RWPE2 (cell line): ENCODE data around the gene HHAT.
A peak's percentile ranks its signal among the peaks of the same experiment; 100 is the strongest.

Source experiments
- ATAC-seq: fragments of 200-7000 bp; cut with Tn5 transposase; 3 replicates; pipeline ENCODE4 v1.9.1; 2021; ENCODE audit warnings: low read depth
- DNase-seq: peaks from one replicate; pipeline ENCODE4 v3.0.0-alpha.2; 2020; ENCODE audit warnings: low spot score
- H3K27ac ChIP-seq: fragments of 450-650 bp; 2 replicates; pipeline ENCODE4 v1.5.1; 2017; ENCODE audit warnings: mild to moderate bottlenecking; ENCODE audit not compliant: poor library complexity, severe bottlenecking
- H3K27me3 ChIP-seq: fragments of 250-450 bp; sonication (Bioruptor Pico); 2 replicates; pipeline ENCODE4 v1.5.1; 2021; ENCODE audit warnings: mild to moderate bottlenecking, moderate library complexity; ENCODE audit not compliant: insufficient read depth, poor library complexity, severe bottlenecking
- H3K36me3 ChIP-seq: fragments of 250-450 bp; sonication (Bioruptor Pico); 2 replicates; pipeline ENCODE4 v1.5.1; 2020; ENCODE audit warnings: low read depth, mild to moderate bottlenecking, moderate library complexity
- H3K4me1 ChIP-seq: fragments of 250-450 bp; sonication (Bioruptor Pico); 2 replicates; pipeline ENCODE4 v1.5.1; 2021; ENCODE audit warnings: mild to moderate bottlenecking, moderate library complexity; ENCODE audit not compliant: insufficient read depth, poor library complexity, severe bottlenecking
- H3K4me3 ChIP-seq: fragments of 250-450 bp; sonication (Bioruptor Pico); 2 replicates; pipeline ENCODE4 v1.5.1; 2021; ENCODE audit warnings: mild to moderate bottlenecking, moderate library complexity; ENCODE audit not compliant: severe bottlenecking
- H3K9me3 ChIP-seq: fragments of 250-450 bp; sonication (Bioruptor Pico); 2 replicates; pipeline ENCODE4 v1.5.1; 2021; ENCODE audit warnings: mild to moderate bottlenecking, moderate library complexity; ENCODE audit not compliant: severe bottlenecking
- TF ChIP-seq, protein P1 (sequence below): fragments of 450-650 bp; IDR thresholded peaks from one replicate; pipeline ENCODE4 v1.5.1; 2017; ENCODE audit warnings: mild to moderate bottlenecking, moderate library complexity; ENCODE audit not compliant: poor library complexity, severe bottlenecking

Gene HHAT

DNA sequence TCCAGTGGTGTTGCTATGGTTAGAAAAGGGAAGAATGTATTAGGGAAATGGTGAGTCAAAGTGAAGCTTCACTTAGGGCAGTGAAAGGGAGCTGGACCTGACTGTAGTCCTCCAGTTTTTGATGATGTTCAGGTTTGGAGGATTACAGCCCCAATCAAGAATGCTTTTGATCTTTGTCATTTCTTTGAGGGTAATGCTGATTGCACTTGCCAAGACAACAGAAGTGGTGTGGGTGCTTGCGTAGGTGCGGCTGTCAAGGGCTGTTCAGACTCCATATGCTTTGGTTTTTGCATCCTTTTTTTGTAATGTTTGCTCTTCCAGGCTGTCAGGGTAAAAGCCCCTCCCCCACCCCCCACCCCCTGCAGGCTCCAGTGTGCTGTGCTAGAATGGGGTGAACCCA lies 38.9 kb downstream of the HHAT start:
- no peaks in the 10 kb centered on the region for H3K36me3 ChIP-seq
- DNase-seq: no peak
- no peaks in the 10 kb centered on the region for H3K27me3 ChIP-seq
- H3K9me3 ChIP-seq: no peaks in the 10 kb centered on the region
- no peaks in the 10 kb centered on the region for H3K4me1 ChIP-seq
- TF ChIP-seq, protein P1, sequence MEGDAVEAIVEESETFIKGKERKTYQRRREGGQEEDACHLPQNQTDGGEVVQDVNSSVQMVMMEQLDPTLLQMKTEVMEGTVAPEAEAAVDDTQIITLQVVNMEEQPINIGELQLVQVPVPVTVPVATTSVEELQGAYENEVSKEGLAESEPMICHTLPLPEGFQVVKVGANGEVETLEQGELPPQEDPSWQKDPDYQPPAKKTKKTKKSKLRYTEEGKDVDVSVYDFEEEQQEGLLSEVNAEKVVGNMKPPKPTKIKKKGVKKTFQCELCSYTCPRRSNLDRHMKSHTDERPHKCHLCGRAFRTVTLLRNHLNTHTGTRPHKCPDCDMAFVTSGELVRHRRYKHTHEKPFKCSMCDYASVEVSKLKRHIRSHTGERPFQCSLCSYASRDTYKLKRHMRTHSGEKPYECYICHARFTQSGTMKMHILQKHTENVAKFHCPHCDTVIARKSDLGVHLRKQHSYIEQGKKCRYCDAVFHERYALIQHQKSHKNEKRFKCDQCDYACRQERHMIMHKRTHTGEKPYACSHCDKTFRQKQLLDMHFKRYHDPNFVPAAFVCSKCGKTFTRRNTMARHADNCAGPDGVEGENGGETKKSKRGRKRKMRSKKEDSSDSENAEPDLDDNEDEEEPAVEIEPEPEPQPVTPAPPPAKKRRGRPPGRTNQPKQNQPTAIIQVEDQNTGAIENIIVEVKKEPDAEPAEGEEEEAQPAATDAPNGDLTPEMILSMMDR: no peak
- H3K27ac ChIP-seq: no peak overlapping the region
- no peak overlapping the region for H3K4me3 ChIP-seq
- ATAC-seq: no peak

- Histone ChIP-seq H3K9me3 (no peaks in the 10 kb centered on the region), H3K27me3 (no peaks in the 10 kb centered on the region), H3K36me3 (no peaks in the 10 kb centered on the region), H3K4me1 (peaks cover 9% of the 10 kb centered on the region), H3K4me3 (no peak overlapping the region), H3K27ac (no peak overlapping the region)
- no peak for ATAC-seq
- no peak for DNase-seq
- TF ChIP-seq, protein P1: no peak
Measured at GRCh38 chr1:210369425-210369824, 40.7 kb downstream of the HHAT start.

DNA sequence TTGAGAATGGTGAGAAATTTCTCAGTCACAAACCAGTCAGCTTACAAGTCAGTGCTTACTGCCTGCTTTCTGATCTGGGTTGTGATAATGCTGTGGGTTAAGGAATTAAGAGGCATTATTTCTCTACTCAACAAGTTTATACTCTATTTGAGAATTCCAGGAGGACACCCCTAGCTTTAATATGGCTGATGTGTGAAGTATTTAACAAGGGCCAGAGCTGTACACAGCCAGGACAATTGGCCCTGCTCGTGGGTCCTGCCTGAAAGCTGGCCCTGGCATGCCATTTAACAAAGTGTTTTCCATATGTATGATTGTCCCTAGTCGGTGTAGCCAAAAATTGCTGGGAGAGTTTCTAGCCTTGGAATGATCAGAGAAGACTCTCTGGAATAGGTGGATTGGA lies 43.2 kb downstream of the HHAT start:
- Histone ChIP-seq H3K27ac (no peak overlapping the region), H3K27me3 (no peaks in the 10 kb centered on the region), H3K36me3 (no peaks in the 10 kb centered on the region), H3K9me3 (no peaks in the 10 kb centered on the region), H3K4me1 (peaks cover 10% of the 10 kb centered on the region), H3K4me3 (no peak overlapping the region)
- TF ChIP-seq, protein P1: no peak
- ATAC-seq (no peak), DNase-seq (no peak)

GRCh38 chr1:210372491-210372890 lies 43.8 kb downstream of the HHAT start:
- Histone ChIP-seq H3K4me1 (peaks cover 13% of the 10 kb centered on the region), H3K36me3 (no peaks in the 10 kb centered on the region), H3K27me3 (no peaks in the 10 kb centered on the region), H3K4me3 (no peak overlapping the region), H3K9me3 (no peaks in the 10 kb centered on the region), H3K27ac (no peak overlapping the region)
- TF ChIP-seq, protein P1: no peak
- no peak for ATAC-seq
- no peak for DNase-seq

GRCh38 chr1:210372931-210373627 lies 44.4 kb downstream of the HHAT start:
- ATAC-seq: no peak
- Histone ChIP-seq H3K4me1 (peaks cover 18% of the 10 kb centered on the region), H3K36me3 (no peaks in the 10 kb centered on the region), H3K4me3 (no peak overlapping the region), H3K27ac (peak overlapping the region; percentile 58), H3K9me3 (no peaks in the 10 kb centered on the region), H3K27me3 (no peaks in the 10 kb centered on the region)
- TF ChIP-seq, protein P1: no peak
- no peak for DNase-seq
